Measurements from ENCODE around the gene KLC1. TPM values are rescaled to one million over a fixed set of nuclear protein-coding genes. Genes with fewer than 3 reads are reported as not detected.

The KLC1 gene
- total RNA-seq, 1 experiment from 2014 or later, result 121 TPM

DNA sequence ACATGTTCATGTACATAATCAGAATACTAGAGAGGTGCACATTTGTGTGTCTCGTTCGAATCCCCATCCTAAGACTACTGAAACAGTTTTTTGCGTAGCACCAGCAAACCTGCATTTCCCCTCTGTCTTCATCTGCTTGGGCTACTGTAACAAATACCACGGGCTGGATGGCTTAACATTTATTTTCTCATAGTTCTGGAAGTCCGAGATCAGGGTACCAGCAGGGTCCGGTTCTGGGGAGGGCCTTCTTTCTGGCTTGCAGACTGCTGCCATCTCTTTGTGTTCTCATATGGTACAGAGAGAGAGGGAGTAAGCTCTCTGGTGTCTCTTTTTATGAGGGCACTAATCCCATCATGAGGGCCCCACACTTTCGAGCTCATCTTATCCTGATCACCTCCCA lies 30.6 kb downstream of the KLC1 start:
- intact Hi-C loops (cut with micrococcal nuclease), result no loop called here
- DNase-seq (ENCODE audit: low read depth, low spot score), result no peak
- no peak for ATAC-seq
- Histone ChIP-seq H3K36me3 (ENCODE audit: control insufficient read depth in 1 of 2, insufficient read depth in 2 of 2, low read length in 2 of 2) (peaks cover 36 to 52% of the 10 kb centered on the region in 2 experiments), H3K4me1 (ENCODE audit: control insufficient read depth in 1 of 2, insufficient read depth in 2 of 2, low read length in 2 of 2) (no peaks in the 10 kb centered on the region), H3K4me3 (replicated peaks in 1 of 2; ENCODE audit: low read depth in 1 of 2, low read length in 2 of 2) (no peak overlapping the region), H3K79me2 (ENCODE audit: insufficient read depth, low read length) (peaks cover 50% of the 10 kb centered on the region), H3K9me3 (ENCODE audit: control insufficient read depth in 1 of 2, insufficient read depth in 1 of 2, low read depth in 1 of 2, low read length in 2 of 2) (no peaks in the 10 kb centered on the region), H2AFZ (ENCODE audit: low read depth, low read length, poor library complexity, severe bottlenecking) (no peak overlapping the region), H4K20me1 (ENCODE audit: insufficient read depth) (no peaks in the 10 kb centered on the region), H3K27ac (ENCODE audit: low read depth, low read length) (no peak overlapping the region), H3K4me2 (ENCODE audit: low read length) (no peak overlapping the region), H3K9ac (ENCODE audit: low read length) (no peak overlapping the region), H3K27me3 (ENCODE audit: insufficient read depth, low read length) (no peaks in the 10 kb centered on the region), H3K9me2 (ENCODE audit: insufficient read depth) (no peaks in the 10 kb centered on the region)
- ChIA-PET POLR2A (no interaction called here), CTCF (no interaction called here), RAD21 (ENCODE audit: low non-redundant PET in 1 of 2, low total read pairs in 2 of 2, uncharacterized antibody in 2 of 2, unreplicated experiment in 2 of 2) (no interaction called here)
- TF ChIP-seq ZFX (IDR thresholded peaks at IDR 0.05) (no peak), EZH2phosphoT487 (IDR thresholded peaks at IDR 0.05; ENCODE audit: borderline replicate concordance) (no peak), EGR1 (IDR thresholded peaks at IDR 0.05; ENCODE audit: low read depth) (no peak), TCF7L2 (IDR thresholded peaks at IDR 0.05; ENCODE audit: borderline replicate concordance, extremely low read depth, insufficient read depth, insufficient read length) (no peak), JUND (IDR thresholded peaks at IDR 0.05) (no peak), POLR2AphosphoS5 (IDR thresholded peaks at IDR 0.05; ENCODE audit: low read depth, low read length) (no peak), CBX3 (IDR thresholded peaks at IDR 0.05; ENCODE audit: low read depth) (no peak), POLR2A (IDR thresholded peaks at IDR 0.05; ENCODE audit: borderline replicate concordance, extremely low read depth, insufficient read depth, insufficient read length) (no peak), CEBPB (IDR thresholded peaks at IDR 0.05; ENCODE audit: low read depth) (no peak), ZNF274 (IDR thresholded peaks at IDR 0.05; ENCODE audit: low read depth, low read length) (no peak), FOSL1 (IDR thresholded peaks at IDR 0.05; ENCODE audit: low read depth) (no peak), SIN3A (IDR thresholded peaks at IDR 0.05; ENCODE audit: low read depth) (no peak), ELF1 (IDR thresholded peaks at IDR 0.05; ENCODE audit: borderline replicate concordance, low read depth) (no peak)
- TF ChIP-seq, protein P1, sequence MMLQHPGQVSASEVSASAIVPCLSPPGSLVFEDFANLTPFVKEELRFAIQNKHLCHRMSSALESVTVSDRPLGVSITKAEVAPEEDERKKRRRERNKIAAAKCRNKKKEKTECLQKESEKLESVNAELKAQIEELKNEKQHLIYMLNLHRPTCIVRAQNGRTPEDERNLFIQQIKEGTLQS (IDR thresholded peaks at IDR 0.05), result no peak
- TF ChIP-seq, protein P2, sequence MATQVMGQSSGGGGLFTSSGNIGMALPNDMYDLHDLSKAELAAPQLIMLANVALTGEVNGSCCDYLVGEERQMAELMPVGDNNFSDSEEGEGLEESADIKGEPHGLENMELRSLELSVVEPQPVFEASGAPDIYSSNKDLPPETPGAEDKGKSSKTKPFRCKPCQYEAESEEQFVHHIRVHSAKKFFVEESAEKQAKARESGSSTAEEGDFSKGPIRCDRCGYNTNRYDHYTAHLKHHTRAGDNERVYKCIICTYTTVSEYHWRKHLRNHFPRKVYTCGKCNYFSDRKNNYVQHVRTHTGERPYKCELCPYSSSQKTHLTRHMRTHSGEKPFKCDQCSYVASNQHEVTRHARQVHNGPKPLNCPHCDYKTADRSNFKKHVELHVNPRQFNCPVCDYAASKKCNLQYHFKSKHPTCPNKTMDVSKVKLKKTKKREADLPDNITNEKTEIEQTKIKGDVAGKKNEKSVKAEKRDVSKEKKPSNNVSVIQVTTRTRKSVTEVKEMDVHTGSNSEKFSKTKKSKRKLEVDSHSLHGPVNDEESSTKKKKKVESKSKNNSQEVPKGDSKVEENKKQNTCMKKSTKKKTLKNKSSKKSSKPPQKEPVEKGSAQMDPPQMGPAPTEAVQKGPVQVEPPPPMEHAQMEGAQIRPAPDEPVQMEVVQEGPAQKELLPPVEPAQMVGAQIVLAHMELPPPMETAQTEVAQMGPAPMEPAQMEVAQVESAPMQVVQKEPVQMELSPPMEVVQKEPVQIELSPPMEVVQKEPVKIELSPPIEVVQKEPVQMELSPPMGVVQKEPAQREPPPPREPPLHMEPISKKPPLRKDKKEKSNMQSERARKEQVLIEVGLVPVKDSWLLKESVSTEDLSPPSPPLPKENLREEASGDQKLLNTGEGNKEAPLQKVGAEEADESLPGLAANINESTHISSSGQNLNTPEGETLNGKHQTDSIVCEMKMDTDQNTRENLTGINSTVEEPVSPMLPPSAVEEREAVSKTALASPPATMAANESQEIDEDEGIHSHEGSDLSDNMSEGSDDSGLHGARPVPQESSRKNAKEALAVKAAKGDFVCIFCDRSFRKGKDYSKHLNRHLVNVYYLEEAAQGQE (IDR thresholded peaks at IDR 0.05; ENCODE audit: low read depth), result no peak
- TF ChIP-seq, protein P3, sequence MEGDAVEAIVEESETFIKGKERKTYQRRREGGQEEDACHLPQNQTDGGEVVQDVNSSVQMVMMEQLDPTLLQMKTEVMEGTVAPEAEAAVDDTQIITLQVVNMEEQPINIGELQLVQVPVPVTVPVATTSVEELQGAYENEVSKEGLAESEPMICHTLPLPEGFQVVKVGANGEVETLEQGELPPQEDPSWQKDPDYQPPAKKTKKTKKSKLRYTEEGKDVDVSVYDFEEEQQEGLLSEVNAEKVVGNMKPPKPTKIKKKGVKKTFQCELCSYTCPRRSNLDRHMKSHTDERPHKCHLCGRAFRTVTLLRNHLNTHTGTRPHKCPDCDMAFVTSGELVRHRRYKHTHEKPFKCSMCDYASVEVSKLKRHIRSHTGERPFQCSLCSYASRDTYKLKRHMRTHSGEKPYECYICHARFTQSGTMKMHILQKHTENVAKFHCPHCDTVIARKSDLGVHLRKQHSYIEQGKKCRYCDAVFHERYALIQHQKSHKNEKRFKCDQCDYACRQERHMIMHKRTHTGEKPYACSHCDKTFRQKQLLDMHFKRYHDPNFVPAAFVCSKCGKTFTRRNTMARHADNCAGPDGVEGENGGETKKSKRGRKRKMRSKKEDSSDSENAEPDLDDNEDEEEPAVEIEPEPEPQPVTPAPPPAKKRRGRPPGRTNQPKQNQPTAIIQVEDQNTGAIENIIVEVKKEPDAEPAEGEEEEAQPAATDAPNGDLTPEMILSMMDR (IDR thresholded peaks at IDR 0.05 in 2 of 3, conservative IDR thresholded peaks at IDR 0.05 in 1 of 3; ENCODE audit: borderline replicate concordance in 1 of 3, insufficient read depth in 1 of 3, low read depth in 2 of 3, low read length in 2 of 3), result no peak
- TSS peak; percentile 19 for BruUV-seq (replicated peaks)

All from HCT116 (cell line).